ENCODE results near the gene PRIM1.

- TF ChIP-seq POLR2A (IDR thresholded peaks at IDR 0.05) (no peak), CTCF (IDR thresholded peaks at IDR 0.05) (no peak)
These were observed 28.8 kb downstream of the PRIM1 start for GRCh38 chr12:56723352-56723751.

All from lower leg skin (tissue), 3 donors.